GM19025 (cell line): ENCODE results near the gene LCE1D.

ENCODE experiments used
- ATAC-seq: cut with Tn5 transposase; IDR thresholded peaks from one replicate; pipeline ENCODE4 v1.9.1; 2021; ENCODE audit warnings: mild to moderate bottlenecking, low read depth, moderate library complexity; ENCODE audit not compliant: unreplicated experiment

The LCE1D gene

GRCh38 chr1:152811050-152811449 lies 14.5 kb downstream of the LCE1D start:
- ATAC-seq = no peak

- no peak for ATAC-seq
Measured at GRCh38 chr1:152811671-152812070, 15.2 kb downstream of the LCE1D start, which contains the start of gene LCE1B. Gene LCE1B (plus strand): TSS chr1:152811971. CDS start chr1:152812447, 476 bp downstream.

GRCh38 chr1:152817309-152817708 lies 20.8 kb downstream of the LCE1D start:
- no peak for ATAC-seq

- ATAC-seq = no peak
Measured at GRCh38 chr1:152823294-152823693, 26.8 kb downstream of the LCE1D start.

GRCh38 chr1:152824964-152825363 lies 28.4 kb downstream of the LCE1D start:
- ATAC-seq = no peak

- ATAC-seq = no peak
Measured at GRCh38 chr1:152827173-152827572, 30.7 kb downstream of the LCE1D start, which contains the start of gene LCE1A. Gene LCE1A (plus strand): TSS chr1:152827473. CDS start chr1:152827473, 0 bp downstream.

- ATAC-seq = no peak
Measured at GRCh38 chr1:152836870-152837269, 40.3 kb downstream of the LCE1D start.

GRCh38 chr1:152842556-152842955 lies 46.0 kb downstream of the LCE1D start, which contains the start of gene LCE6A:
Gene LCE6A (plus strand): TSS chr1:152842856. CDS start chr1:152843521, 665 bp downstream.
- no peak for ATAC-seq
